CD4-positive, alpha-beta T cell treated with Interleukin-15 for 4 hours (primary cell): Measurements from ENCODE around the gene ROCK1.
"Not testable (repeated sequence)": the region's sequence is repeated elsewhere in the genome, so short reads cannot be mapped to it uniquely, and the experiment has no call there.

Source experiments
- DNase-seq: peaks from one replicate; pipeline ENCODE4 v3.0.0-alpha.2; 2020; ENCODE audit warnings: low spot score

ROCK1 gene

DNA sequence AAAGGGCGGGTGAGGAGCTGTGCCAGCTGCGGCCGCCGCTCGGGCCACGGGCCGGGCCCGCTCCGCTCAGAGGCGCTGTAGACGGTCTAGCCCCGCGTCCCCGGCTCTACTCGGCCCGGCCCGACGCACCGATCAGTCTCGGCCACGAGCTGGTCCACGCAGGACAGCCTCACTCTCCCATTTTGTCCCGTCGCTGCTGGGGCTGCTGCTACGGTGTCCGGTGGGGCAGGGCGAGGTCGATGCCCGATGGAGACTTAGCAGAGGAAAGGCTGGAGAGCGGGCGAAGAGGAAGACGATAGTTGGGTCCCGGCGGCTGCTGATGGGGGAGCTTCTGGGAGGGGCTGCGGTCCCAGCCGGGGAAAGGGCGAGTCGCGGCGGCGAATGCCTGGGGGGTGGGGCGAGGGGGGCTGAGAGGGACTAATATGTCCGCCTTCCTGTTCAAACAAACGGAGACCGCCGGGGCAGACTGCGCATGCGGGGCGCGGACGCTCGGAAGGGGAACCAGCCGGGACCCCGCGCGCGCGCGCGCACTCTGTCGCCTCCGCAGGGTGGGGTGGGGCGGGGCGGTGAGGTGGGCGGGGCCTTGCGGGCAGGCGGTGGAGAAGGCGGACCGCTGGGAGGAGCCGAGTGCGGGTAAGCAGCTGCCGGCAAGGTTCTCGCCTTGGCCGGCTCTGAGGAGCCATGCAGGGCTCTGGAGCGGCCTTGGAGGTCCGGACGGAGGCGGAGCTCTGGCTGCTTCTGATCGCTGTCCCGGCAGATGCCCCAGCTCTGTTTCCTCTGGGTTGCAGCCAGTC, at the start of gene ROCK1:
Gene ROCK1, minus strand, starts transcription at position 468 of the 794 bp plus-strand sequence. CDS start 903 bp downstream, outside the sequence.
- peak; percentile 99 for DNase-seq

DNA sequence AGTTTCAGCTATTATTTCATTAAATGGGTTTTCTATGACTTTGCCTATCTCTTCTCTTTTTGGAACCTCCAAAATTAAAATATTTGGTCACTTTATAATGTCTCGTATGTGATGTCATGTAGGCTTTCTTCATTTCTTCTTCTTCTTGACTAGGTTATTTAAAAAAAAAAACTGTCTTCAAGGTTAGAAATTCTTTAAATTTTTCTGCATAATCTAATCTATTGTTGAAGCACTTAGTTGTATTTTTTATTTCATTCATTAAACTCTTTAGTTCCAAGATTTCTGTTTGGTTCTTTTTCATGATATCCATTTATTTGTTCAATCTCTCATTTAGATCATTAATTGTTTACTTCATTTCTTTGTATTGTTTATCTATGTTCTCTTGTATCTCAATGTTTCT, 43.8 kb upstream of the ROCK1 start:
- DNase-seq, result no peak

DNA sequence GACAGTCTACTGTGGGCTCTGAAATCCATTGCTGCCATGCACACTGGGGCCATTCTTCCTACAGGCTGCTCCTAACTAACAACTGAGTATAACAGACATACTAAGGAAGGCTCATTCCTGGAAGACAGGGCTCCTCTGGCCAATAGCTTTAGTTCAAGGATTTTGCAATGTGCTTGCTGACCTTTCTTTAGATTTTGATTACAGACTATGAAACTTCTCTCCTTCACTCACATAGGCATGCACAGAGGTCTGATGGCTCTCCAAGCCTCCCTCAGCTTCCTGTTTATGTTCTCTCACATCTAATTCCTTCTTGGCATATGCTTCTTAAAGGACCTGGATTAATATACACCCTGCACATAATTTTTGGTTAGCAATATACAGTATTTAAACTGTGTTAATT, 34.4 kb upstream of the ROCK1 start:
- DNase-seq, result no peak

DNA sequence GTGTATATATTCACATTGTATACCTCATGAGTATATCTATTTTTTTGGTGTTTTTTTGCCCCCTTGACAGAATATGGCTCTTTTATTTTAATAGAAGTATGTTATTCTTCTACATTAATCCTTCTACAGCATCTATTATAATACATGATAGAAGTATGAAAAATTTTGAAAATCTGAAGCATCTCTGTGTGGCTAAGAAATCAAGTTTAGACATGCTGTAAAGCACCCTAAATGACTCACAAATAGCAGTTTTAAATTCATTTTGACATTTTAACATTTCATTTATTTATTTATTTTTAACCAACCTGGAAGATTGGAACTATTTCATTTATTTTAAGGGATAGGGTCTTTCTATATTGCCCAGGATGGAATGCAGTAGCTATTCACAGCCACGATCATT, 33.8 kb upstream of the ROCK1 start:
- no peak for DNase-seq

DNA sequence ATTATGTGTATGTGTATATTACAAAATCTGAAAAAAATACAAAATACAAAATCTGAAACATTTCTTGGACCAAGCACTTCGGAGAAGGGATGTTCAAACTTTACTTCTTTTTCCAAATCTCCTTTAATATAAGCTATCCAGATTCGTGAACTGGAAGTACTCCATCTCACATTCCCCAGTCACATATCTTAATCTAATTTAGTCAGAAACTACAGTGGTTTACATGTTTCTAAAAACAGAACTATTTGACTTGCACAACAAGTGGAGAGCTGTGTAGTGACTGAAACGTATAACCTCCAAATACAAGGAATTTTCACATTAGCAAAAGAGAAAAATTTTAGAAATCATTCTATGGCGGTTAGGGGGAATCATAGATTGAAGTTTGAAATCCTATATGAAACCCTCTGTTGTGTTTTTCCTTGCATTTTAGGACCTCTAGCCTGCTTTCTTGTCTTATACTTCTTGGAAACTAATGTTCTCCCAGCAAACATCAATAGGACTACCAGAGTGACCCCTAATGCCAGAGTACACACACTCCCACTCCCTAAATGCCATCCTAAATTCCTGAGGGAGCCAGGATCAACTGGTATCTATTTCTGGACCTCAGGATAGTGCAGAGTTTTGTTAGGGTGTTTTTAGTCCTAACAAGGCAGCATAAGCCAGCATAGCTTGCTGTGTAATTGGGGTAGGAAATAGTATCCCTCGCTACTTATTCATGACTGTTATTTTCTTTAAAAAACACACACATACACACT, 30.2 kb upstream of the ROCK1 start:
- no peak for DNase-seq

DNA sequence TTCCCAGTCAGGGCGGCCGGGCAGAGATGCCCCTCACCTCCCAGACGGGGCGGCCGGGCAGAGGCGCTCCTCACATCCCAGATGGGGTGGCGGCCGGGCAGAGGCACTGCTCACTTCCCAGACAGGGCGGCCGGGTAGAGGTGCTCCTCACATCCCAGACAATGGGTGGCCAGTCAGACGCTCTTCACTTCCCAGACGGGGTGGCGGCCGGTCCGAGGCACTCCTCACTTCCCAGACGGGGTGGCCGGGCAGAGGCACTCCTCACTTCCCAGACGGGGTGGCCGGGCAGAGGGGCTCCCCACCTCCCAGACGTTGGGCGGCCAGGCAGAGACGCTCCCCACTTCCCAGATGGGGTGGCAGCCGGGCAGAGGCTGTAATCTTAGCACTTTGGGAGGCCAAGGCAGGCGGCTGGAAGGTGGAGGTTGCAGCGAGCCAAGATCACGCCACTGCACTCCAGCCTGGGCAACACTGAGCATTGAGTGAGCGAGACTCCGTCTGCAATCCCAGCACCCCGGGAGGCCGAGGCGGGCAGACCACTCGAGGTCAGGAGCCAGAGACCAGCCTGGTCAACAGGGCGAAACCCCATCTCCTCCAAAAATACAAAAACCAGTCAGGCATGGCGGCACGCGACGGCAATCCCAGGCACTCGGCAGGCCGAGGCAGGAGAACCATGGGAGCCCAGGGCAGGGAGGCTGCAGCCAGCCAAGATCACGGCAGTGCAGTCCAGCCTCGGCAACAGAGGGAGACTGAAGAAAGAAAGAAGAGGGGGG, 26.3 kb upstream of the ROCK1 start:
- not testable (repeated sequence) for DNase-seq

DNA sequence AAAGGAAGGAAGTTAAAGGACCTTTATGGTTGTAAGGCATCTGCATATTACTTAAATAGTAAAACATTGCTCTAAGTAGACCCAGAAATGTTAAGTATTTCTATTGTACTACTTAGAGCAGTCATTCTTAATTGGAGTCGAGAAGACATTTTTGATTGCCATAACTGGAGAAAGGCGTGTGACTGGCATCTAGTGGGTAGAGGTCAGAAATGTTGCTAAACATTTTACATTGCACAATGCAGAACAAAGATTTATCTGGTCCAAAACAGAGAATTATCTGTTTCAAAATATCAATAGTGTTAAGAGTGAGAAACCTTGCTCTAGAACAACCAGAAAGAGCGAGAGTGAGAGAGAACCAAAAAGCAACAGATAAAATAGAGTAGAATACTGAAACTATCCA, 23.3 kb upstream of the ROCK1 start:
- DNase-seq, result peak; percentile 45

DNA sequence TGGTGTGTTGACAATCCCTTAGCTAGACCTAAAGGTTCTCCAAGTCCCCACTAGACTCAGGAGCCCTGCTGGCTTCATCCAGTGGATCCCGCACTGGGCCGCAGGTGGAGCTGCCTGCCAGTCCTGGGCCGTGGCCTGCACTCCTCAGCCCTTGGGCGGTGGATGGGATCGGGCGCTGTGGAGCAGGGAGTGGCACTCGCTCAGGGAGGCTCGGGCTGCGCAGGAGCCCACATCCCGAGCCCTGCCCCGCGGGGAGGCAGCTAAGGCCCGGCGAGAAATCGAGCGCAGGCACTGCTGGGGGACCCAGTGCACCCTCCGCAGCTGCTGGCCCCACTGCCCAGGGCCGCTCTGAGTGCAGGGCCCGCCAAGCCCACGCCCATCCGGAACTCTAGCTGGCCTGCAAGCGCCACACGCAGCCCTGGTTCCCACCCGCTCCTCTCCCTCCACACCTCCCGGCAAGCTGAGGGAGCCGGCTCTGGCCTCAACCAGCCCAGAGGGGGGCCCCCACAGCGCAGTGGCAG, 20.8 kb upstream of the ROCK1 start:
- DNase-seq, result no peak

DNA sequence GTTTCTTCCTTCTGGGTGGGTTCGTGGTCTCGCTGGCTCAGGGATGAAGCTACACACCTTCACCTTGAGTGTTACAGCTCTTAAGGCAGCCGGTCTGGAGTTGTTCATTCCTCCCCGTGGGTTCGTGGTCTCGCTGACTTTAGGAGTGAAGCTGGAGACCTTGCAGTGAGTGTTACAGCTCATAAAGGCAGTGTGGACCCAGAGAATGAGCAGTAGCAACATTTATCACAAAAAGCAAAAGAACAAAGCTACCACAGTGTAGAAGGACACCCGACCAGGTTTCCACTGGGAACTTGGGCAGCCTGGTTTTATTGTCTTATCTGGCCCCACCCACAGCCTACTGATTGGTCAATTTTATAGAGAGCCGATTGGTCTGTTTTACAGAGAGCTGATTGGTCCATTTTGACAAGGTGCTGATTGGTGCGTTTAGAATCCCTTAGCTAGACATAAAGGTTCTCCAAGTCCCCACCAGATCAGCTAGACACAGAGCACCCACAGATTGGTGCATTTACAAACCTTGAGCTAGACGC, 20.1 kb upstream of the ROCK1 start:
- no peak for DNase-seq

DNA sequence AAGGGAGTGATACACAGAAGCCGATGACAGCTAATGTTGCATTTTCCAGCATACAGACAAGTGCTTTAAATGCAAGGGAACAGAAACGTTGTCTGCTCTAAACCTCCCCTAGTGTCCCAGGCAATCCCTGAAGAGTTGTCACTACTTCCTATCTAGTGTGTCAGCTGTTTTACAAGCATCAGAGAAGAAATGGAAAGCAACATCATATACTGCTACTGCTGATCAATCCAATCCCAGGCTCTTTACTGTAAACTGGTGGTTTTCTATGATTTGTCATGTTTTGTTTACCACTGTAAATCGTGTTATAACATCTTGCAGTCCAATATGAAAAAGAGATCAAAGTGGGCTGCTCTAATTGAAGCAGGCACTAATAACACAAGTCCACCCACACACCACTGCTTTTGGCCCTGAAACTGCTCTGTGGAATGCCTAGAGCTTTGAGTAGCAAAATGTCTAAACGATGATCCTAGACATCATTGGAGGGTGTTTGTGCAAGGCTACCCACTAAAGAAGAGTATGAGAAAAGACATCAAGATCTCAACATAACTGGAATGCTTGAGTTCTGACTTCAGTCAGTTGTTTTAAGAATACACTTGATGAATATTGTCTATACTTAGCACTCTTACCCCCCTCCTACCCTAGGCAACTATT, 18.1 kb upstream of the ROCK1 start:
- DNase-seq, result no peak

DNA sequence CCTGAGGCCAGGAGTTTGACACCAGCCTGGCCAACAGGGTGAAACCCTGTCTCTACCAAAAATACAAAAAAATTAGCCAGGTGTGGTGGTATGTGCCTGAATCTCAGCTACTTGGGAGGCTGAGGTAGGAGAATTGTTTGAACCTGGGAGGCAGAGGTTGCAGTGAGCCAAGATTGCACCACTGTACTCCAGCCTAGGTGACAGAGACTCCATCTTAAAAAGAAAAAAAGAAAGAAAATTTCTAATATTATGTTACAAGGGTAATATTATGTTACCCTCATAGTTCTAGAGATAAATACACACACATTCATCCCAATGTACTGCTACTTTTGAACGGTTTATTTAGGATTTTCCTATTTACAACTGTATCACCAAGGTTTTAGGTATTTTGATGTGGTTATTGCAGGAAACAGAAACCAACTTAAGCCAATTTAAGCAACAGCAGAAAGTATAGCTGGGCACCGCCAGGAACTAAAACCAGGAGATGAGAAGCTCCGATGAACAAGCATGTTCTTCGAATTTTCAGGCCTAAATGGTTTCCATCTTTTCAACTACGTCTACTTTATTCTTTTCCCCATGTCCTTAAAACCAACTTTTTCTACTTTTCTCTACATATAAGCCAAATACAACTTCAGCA, 11.8 kb upstream of the ROCK1 start:
- no peak for DNase-seq

DNA sequence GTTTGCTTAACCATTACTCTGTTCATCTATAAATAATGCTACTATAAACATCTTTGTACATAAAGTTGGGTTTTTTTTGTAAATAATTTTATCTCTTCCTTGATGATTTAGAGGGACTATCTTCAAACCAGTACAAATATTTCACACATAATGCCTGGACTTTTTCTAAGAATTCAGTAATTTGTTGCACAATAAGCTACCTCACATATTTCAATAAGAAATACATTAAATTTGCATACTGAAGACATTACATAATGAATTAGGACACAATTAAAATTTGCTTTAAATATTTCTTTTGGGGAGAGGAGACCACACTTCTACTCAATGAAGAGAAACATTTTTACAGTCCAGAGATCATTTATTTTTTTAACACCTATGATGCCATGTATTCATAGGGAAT, 7.2 kb upstream of the ROCK1 start:
- DNase-seq, result no peak

DNA sequence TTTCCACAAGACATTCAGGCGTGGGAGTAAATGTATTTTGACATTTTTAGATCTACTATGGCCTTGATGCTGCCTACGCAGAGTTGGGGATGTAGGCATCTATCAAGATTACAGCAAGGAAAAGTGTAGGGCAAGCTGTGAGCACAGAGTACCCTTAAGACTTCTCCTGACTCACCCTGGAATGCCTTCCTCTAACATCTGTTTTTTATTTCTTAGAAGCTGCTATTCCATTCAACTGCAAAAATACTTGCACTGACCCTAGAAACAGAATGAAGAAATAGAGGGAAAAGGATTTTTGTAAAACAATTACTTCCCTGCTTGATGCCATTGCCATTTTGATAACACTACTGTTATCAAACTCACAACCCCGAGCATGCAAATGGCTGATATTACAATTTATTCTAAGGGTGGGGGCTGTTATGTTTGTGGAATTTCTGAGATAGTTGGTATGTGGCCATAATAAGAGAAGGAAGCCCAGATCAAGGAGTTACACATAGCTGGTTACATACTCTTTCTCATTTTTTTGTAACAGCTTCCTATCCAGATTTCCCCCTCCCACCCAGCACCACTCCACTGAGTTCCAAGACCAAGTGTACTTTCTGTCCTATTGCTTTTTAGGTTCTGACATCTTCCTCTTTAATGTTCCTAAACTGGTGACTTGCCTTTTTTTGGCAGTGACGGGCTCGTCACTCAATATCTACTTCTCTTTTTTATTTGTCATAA, 6.0 kb upstream of the ROCK1 start:
- DNase-seq, result no peak

DNA sequence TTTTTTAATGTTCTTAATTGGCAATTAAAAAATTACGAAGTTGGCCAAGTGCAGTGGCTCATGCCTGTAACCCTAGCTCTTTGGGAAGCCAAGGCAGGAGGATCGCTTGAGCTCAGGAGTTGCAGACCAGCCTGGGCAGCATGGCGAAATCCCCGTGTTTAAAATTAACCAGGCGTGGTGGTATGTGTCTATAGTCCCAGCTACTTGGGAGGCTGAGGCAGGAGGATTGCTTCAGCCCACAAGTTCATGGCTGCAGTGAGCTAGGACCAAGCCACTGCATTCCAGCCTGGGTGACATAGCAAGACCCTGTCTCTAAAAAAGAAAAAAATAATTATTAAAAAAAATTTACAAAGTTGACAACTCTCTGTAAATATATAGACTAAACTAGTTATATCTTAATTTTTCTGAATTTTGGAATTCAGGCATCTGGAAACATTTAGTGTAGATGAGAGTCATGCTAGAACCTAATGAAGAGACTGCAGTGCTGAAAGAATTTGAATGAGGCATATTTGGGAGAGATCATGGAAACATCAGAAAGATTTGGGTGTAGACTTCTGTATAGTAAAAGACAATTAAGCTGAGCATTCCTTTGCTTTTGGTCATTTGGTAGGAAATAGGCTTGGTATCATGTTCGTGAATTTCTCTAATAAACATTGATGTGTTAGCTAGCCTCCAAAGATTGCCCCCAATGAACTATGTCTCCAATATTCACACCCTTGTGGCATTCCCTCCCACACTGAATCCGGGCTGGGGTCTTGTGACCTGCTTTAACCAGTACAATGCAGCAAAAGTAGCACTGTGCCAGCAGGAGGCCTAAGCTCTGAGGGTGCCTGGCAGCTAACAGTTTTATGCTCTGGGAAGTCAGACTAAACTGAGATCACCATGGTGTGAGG, 4.2 kb upstream of the ROCK1 start:
- no peak for DNase-seq

DNA sequence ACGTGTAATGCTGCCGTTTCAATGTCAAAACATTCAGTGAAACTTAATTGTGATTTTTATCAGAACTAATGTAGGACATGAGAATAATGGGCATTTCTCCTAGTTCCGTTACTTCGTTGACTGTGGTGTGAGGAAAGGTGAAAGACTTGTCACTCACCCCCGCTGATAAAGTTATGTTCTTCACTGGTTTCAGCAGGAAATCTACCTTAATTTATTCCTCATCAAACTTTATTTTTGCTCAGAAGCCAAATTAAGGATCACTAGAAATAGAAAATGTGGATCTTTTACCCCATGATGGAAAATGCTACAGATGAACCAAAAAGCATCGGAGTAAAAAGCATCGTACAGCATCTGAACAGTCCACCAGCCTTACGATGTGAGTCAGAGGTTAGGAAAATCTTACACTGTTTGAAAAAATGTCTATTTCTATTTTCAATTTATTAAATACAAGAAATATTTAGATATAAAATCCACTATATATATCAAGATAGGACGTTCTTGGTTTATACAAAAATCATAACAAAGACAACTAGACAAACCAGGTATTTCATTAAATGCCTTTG, 1.0 kb upstream of the ROCK1 start:
- no peak for DNase-seq

DNA sequence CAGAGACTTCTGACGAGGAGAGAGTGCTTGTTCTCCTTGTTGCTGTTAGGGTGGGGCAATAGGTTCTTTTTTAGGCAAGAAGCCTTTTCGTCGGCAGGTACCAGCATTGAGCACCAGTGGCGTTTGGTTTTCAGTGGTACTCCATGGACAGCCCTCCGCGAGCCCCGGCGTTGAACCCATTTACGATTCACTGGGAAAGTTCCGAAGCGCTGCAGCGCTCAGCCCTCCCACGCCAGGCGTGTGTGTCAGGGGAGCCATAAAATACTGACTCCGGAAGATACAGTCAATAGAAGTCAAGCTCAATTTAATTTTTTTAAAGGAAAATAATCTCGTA, 494 bp upstream of the ROCK1 start:
- DNase-seq, result no peak

DNA sequence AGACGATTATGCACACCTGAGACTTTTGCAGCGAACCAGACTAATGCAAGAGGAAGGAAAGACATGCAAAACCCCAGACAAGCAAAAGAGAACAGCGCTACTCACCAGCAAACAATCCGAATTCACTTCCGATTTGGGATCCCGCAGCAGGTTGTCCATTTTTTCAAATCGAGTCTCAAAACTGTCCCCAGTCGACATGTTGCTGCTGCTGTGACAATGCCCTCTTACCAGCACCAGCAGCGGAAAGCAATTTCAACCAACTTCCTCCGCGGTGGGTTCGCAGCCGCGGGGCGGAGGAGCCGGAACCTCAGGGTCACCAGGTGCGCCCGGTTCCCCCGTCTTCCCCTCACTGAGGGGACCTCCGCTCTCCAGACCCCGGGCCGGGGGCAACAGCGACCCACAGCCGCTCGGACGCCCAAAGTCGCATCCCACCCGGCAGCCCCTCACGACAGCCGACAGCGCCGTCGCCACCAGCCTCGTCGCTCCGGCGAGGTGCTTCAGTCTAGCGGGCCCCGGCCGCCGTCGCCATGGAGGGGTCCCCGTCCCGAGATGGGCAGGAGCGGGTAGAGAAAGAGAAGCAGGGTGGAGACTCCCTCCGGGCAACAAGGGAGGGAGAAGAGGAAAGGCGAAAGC, 784 bp downstream of the ROCK1 start:
- DNase-seq, result peak; percentile 64

DNA sequence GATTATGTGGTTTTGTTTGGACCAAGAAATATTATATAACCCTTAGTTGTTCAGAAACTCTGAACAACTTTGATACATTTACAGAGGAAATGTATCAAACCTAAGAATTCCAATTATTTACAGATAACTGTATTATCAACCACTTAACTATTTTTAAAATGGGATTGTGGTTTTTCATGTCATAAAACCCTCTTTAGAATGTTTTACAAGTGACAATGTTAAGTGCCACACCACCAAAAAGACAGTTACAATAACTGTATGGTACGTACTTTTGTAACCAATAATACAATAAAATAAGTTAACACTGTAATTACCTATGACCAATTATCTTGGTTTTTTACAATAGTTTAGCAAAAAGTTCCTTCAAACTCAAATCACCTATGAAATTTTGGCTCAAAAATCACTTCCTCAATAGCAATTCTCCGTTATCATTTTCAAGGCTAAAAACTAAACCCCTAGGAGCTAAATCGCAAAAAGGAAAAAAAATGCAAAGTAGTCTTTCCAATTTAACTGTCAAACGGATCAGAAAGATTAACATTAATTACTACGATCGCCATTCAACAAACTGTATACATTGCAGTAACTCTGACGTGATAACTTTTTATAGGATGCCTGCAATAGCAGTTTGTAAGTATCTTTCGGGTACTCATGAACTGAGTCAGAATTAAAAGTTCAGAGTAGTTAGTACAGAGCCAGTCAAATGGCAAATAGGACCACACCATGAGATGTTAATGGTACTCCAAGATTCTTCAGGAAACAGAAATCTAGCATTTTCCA, 1.5 kb downstream of the ROCK1 start:
- DNase-seq, result peak; percentile 7
